ENCODE results near the gene MPP2.
A peak's percentile ranks its signal among the peaks of the same experiment; 100 is the strongest.
"Not testable (repeated sequence)": the region's sequence is repeated elsewhere in the genome, so short reads cannot be mapped to it uniquely, and the experiment has no call there.

Gene MPP2
- 1.1 to 3.2 reads per million in 2 donors for total RNA-seq

- DNase-seq, result peak; percentile 26
Measured at GRCh38 chr17:43907425-43907981, at the start of gene MPP2. TSS of gene MPP2 (minus strand) at chr17:43907536. CDS start at chr17:43904460, 3,076 bp downstream.

- no peak for DNase-seq
Measured at GRCh38 chr17:43956222-43956621, 48.9 kb upstream of the MPP2 start.

GRCh38 chr17:43953746-43954145 is 46.4 kb upstream of the MPP2 start, which contains the start of gene PYY:
TSS of gene PYY (minus strand) at chr17:43953940. CDS start at chr17:43953483, 457 bp downstream.
- no peak for DNase-seq

- no peak for DNase-seq
Measured at GRCh38 chr17:43952724-43953666, 45.7 kb upstream of the MPP2 start.

- DNase-seq, result no peak
Measured at GRCh38 chr17:43952351-43952723, 45.0 kb upstream of the MPP2 start.

- DNase-seq, result no peak
Measured at GRCh38 chr17:43951750-43952149, 44.4 kb upstream of the MPP2 start.

GRCh38 chr17:43950554-43950953 is 43.2 kb upstream of the MPP2 start:
- no peak for DNase-seq

GRCh38 chr17:43949781-43950180 is 42.4 kb upstream of the MPP2 start:
- no peak for DNase-seq

- DNase-seq, result no peak
Measured at GRCh38 chr17:43946781-43947180, 39.4 kb upstream of the MPP2 start.

- no peak for DNase-seq
Measured at GRCh38 chr17:43945074-43945829, 37.9 kb upstream of the MPP2 start.

GRCh38 chr17:43942051-43942685 is 34.8 kb upstream of the MPP2 start, which contains the start of gene PPY:
TSS of gene PPY (minus strand) at chr17:43942476. CDS start at chr17:43941654, 822 bp downstream.
- no peak for DNase-seq

GRCh38 chr17:43940630-43941029 is 33.3 kb upstream of the MPP2 start:
- no peak for DNase-seq

- no peak for DNase-seq
Measured at GRCh38 chr17:43939886-43940285, 32.5 kb upstream of the MPP2 start.

- DNase-seq, result not testable (repeated sequence)
Measured at GRCh38 chr17:43939452-43939851, 32.1 kb upstream of the MPP2 start.

GRCh38 chr17:43938838-43939182 is 31.5 kb upstream of the MPP2 start:
- no peak for DNase-seq

- DNase-seq, result no peak
Measured at GRCh38 chr17:43936434-43936833, 29.1 kb upstream of the MPP2 start.

- no peak for DNase-seq
Measured at GRCh38 chr17:43935926-43936261, 28.6 kb upstream of the MPP2 start.

GRCh38 chr17:43935204-43935925 is 28.0 kb upstream of the MPP2 start:
- DNase-seq, result no peak

GRCh38 chr17:43932923-43933322 is 25.6 kb upstream of the MPP2 start:
- DNase-seq, result no peak

GRCh38 chr17:43932357-43932756 is 25.0 kb upstream of the MPP2 start:
- no peak for DNase-seq

GRCh38 chr17:43931062-43931571 is 23.8 kb upstream of the MPP2 start:
- DNase-seq, result no peak

- DNase-seq, result no peak
Measured at GRCh38 chr17:43928609-43929008, 21.3 kb upstream of the MPP2 start.

All from activated gamma-delta T cell (primary cell).